ENCODE results near the gene TAS2R41. TPM values are rescaled to one million over a fixed set of nuclear protein-coding genes. Genes with fewer than 3 reads are reported as not detected.
"Not testable (repeated sequence)": the region's sequence is repeated elsewhere in the genome, so short reads cannot be mapped to it uniquely, and the experiment has no call there.

Gene TAS2R41
- total RNA-seq, 1 donor from 2014 or later, result not detected

DNA sequence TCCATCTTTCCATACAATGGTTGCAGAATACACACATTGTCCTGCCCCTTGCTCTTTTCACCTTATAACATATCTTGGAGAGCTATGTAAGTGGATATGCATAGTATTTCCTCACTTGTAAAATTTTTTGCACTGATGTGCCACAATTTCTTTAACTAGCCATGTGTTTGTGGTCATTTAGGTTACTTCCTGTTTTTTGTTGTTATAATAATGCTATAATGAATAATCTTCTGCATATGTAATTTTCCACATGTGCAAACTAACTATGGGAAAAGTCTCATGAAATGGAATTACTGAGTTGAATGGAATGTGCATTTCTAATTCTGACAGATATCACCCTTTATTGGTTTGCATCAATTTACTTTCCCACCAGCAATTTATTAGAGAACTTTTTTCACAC is 2.8 kb downstream of the TAS2R41 start:
- Mint-ChIP-seq H3K27me3 (no peaks in the 10 kb centered on the region), H3K4me1 (ENCODE audit: unreplicated experiment) (no peaks in the 10 kb centered on the region), H3K9me3 (peaks cover 4% of the 10 kb centered on the region), H3K27ac (no peak overlapping the region), H3K36me3 (no peaks in the 10 kb centered on the region), H3K4me3 (no peak overlapping the region)
- no peak for DNase-seq (ENCODE audit: extremely low spot score, unreplicated experiment)
- TF ChIP-seq, protein P1, sequence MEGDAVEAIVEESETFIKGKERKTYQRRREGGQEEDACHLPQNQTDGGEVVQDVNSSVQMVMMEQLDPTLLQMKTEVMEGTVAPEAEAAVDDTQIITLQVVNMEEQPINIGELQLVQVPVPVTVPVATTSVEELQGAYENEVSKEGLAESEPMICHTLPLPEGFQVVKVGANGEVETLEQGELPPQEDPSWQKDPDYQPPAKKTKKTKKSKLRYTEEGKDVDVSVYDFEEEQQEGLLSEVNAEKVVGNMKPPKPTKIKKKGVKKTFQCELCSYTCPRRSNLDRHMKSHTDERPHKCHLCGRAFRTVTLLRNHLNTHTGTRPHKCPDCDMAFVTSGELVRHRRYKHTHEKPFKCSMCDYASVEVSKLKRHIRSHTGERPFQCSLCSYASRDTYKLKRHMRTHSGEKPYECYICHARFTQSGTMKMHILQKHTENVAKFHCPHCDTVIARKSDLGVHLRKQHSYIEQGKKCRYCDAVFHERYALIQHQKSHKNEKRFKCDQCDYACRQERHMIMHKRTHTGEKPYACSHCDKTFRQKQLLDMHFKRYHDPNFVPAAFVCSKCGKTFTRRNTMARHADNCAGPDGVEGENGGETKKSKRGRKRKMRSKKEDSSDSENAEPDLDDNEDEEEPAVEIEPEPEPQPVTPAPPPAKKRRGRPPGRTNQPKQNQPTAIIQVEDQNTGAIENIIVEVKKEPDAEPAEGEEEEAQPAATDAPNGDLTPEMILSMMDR (conservative IDR thresholded peaks at IDR 0.05), result no peak

DNA sequence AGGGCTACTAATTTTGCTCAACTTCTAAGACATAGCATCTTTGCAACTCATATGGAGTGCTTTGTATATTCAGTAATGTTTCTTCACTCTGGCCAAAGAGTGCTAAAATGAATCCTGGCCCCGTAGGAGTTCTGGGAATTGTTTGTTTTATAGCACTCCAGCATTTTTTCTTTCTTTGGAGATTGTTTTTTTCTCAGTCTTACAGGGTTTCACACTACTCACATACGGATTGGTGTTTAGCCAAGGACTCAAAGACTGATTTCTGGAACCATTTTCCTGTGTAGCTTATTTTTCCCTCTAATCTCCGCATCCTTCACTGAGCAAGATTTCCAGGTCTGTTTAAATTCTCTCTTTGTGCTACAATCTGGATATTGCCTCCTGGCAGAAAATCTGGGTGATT is 6.4 kb downstream of the TAS2R41 start:
- Mint-ChIP-seq H3K4me1 (ENCODE audit: unreplicated experiment) (no peaks in the 10 kb centered on the region), H3K27me3 (no peaks in the 10 kb centered on the region), H3K9me3 (no peaks in the 10 kb centered on the region), H3K4me3 (no peak overlapping the region), H3K27ac (no peak overlapping the region), H3K36me3 (no peaks in the 10 kb centered on the region)
- no peak for DNase-seq (ENCODE audit: extremely low spot score, unreplicated experiment)
- TF ChIP-seq, protein P1 (conservative IDR thresholded peaks at IDR 0.05), result no peak

DNA sequence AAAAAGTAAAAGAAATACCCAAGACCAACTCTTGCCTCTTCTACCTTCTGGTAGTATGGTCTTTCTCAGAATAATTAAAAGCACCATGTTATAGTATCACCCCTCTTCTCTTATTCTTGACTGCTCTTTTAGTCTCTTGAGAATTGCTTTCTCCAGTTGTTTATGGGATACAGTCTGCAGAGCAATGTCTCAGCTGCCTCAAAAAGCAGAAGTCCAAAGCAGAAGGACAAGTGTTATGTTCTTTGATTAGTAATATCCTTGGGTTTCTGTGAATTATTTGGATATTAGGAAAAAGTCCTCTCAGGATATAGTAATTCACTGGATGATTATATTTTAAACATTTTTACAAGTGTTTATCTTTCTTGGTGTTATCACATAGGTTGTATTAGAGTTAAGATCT is 7.4 kb downstream of the TAS2R41 start:
- Mint-ChIP-seq H3K9me3 (no peaks in the 10 kb centered on the region), H3K4me1 (ENCODE audit: unreplicated experiment) (no peaks in the 10 kb centered on the region), H3K27me3 (no peaks in the 10 kb centered on the region), H3K36me3 (no peaks in the 10 kb centered on the region), H3K4me3 (no peak overlapping the region), H3K27ac (no peak overlapping the region)
- DNase-seq (ENCODE audit: extremely low spot score, unreplicated experiment), result no peak
- TF ChIP-seq, protein P1 (conservative IDR thresholded peaks at IDR 0.05), result no peak

DNA sequence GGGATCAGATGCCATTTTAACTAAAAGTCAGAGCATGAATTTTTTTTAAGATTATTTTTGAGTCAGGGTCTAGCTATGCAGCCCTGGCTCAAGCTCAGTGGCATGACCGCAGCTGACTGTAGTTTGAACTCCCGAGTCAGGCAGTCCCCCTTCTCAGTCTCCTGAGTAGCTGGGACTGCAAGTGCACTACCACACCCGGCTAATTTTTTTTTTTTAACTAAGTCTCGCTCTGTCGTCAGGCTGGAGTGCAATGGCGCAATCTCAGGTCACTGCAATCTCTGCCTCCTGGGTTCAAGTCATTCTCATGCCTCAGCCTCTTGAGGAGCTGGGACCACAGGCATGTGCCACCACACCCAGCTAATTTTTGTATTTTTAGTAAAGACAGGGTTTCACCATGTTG is 7.8 kb downstream of the TAS2R41 start:
- no peak overlapping the region for H3K27ac Mint-ChIP-seq
- no peak for DNase-seq (ENCODE audit: extremely low spot score, unreplicated experiment)
- H3K9me3 Mint-ChIP-seq, result no peaks in the 10 kb centered on the region
- H3K27me3 Mint-ChIP-seq, result no peaks in the 10 kb centered on the region
- H3K4me3 Mint-ChIP-seq, result no peak overlapping the region
- no peaks in the 10 kb centered on the region for H3K36me3 Mint-ChIP-seq
- TF ChIP-seq, protein P1 (conservative IDR thresholded peaks at IDR 0.05), result no peak
- no peaks in the 10 kb centered on the region for H3K4me1 Mint-ChIP-seq (ENCODE audit: unreplicated experiment)

DNA sequence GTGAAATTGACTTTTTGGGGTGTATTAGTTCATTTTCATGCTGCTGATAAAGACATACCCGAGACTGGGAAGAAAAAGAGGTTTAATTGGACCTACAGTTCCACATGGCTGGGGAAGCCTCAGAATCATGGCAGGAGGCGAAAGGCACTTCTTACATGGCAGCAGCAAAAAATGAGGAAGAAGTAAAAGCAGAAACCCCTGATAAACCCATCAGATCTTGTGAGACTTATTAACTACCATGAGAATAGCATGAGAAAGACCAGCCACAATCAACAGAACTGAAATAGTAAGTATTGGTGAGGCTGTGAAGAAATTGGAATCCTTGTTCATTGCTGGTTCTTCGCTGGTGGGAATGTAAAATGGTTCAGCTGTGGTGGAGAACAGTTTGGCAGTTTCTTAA is 8.6 kb downstream of the TAS2R41 start:
- not testable (repeated sequence) for H3K27ac Mint-ChIP-seq; H3K4me3 Mint-ChIP-seq; H3K36me3 Mint-ChIP-seq; H3K4me1 Mint-ChIP-seq (ENCODE audit: unreplicated experiment); H3K27me3 Mint-ChIP-seq; DNase-seq (ENCODE audit: extremely low spot score, unreplicated experiment); H3K9me3 Mint-ChIP-seq

DNA sequence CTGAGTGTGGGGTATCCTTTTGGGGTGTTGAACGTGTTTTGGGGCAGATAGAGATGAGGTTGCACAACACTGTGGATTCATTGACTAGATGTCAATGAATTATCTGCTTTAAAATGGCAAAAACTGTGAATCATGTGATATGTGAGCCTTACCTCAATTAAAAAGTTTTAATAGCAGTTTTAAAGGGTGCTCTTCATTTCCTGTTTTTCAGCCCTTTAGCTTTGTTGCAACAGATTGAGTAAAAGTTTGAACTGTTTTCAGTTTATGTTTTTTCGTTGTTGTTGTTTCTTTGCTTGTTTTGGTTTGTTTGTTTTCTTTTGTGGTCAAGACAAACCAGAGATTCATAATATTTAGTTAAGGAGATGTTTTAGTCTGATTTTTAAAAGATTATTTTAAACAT is 9.4 kb downstream of the TAS2R41 start:
- H3K4me1 Mint-ChIP-seq (ENCODE audit: unreplicated experiment), result no peaks in the 10 kb centered on the region
- no peak overlapping the region for H3K4me3 Mint-ChIP-seq
- H3K27ac Mint-ChIP-seq, result no peak overlapping the region
- no peaks in the 10 kb centered on the region for H3K36me3 Mint-ChIP-seq
- H3K27me3 Mint-ChIP-seq, result no peaks in the 10 kb centered on the region
- no peaks in the 10 kb centered on the region for H3K9me3 Mint-ChIP-seq
- DNase-seq (ENCODE audit: extremely low spot score, unreplicated experiment), result no peak
- TF ChIP-seq, protein P1 (conservative IDR thresholded peaks at IDR 0.05), result no peak
